A549 treated with AZD9567 at 1 μM for 4 hours (cell line): Measurements from ENCODE around the gene CFAP119. TPM values are rescaled to one million over a fixed set of nuclear protein-coding genes. Genes with fewer than 3 reads are reported as not detected.

Experiments
- total RNA-seq: library from RNA; stranded (reverse); fragments of 200-300 nt; extraction: Qiagen RNA extraction; gene quantifications from 5 replicates; pipeline ENCODE4 v1.2.3, GENCODE V29; 2022; ENCODE audit not compliant: insufficient read depth

Gene CFAP119
- total RNA-seq = 8.6 to 12.1 TPM (median 9.6 TPM) in 5 replicates

GRCh38 chr16:30761928-30762902 is at the start of gene CFAP119, which contains the start of gene RNF40:
TSS of gene CFAP119 (minus strand) at chr16:30762062. CDS start at chr16:30761748, 314 bp downstream.
TSS of gene RNF40 (plus strand) at chr16:30762322. CDS start at chr16:30762546, 224 bp downstream.

GRCh38 chr16:30786936-30787612 is 25.2 kb upstream of the CFAP119 start, which contains the start of gene ZNF629:
TSS of gene ZNF629 (minus strand) at chr16:30787205. CDS start at chr16:30784482, 2,723 bp downstream.

GRCh38 chr16:30747799-30748633 is 13.8 kb downstream of the CFAP119 start, which contains the start of gene PHKG2:
TSS of gene PHKG2 (plus strand) at chr16:30748425. CDS start at chr16:30748821, 396 bp downstream.

Other genes starting within 250 kb of the CFAP119 start
- gene ZNF768, start 235.5 kb downstream of the CFAP119 start, total RNA-seq = 44.5 to 46.8 TPM (median 45.0 TPM) in 5 replicates
- 2.7 to 4.1 TPM (median 3.6 TPM) in 5 replicates for gene ZNF747, start 227.2 kb downstream of the CFAP119 start, total RNA-seq
- 2.6 to 6.4 TPM (median 5.3 TPM) in 5 replicates for gene ZNF764, start 203.7 kb downstream of the CFAP119 start, total RNA-seq
- gene ZNF688, start 190.3 kb downstream of the CFAP119 start, total RNA-seq = 4.0 to 7.2 TPM (median 6.5 TPM) in 5 replicates
- gene ZNF785, start 176.4 kb downstream of the CFAP119 start, total RNA-seq = not detected in 5 replicates
- gene ZNF689, start 151.7 kb downstream of the CFAP119 start, total RNA-seq = 6.6 to 12.3 TPM (median 7.1 TPM) in 5 replicates
- gene PRR14, start 111.1 kb downstream of the CFAP119 start, total RNA-seq = 16.0 to 27.0 TPM (median 24.8 TPM) in 5 replicates
- gene FBRS, start 103.6 kb downstream of the CFAP119 start, total RNA-seq = 24.2 to 42.2 TPM (median 40.4 TPM) in 5 replicates
- gene SRCAP, start 62.9 kb downstream of the CFAP119 start, total RNA-seq = 9.8 to 26.9 TPM (median 22.2 TPM) in 5 replicates
- gene PHKG2, start 13.6 kb downstream of the CFAP119 start, total RNA-seq = 26.2 to 31.0 TPM (median 28.0 TPM) in 5 replicates
- gene RNF40, start 260 bp upstream of the CFAP119 start, total RNA-seq = 66.4 to 85.2 TPM (median 79.5 TPM) in 5 replicates
- 14.8 to 17.4 TPM (median 16.4 TPM) in 5 replicates for gene ZNF629, start 25.1 kb upstream of the CFAP119 start, total RNA-seq
- gene BCL7C, start 132.0 kb upstream of the CFAP119 start, total RNA-seq = 22.9 to 40.5 TPM (median 37.8 TPM) in 5 replicates
- 0.20 to 0.28 TPM (median 0.24 TPM) in 4 of 5 replicates, not detected in the other for gene CTF1, start 134.6 kb upstream of the CFAP119 start, total RNA-seq
- gene FBXL19, start 161.5 kb upstream of the CFAP119 start, total RNA-seq = 14.3 to 18.2 TPM (median 15.7 TPM) in 5 replicates
- gene ORAI3, start 187.0 kb upstream of the CFAP119 start, total RNA-seq = 5.9 to 14.1 TPM (median 13.6 TPM) in 5 replicates
- gene SETD1A, start 195.7 kb upstream of the CFAP119 start, total RNA-seq = 16.6 to 21.1 TPM (median 20.3 TPM) in 5 replicates
- gene HSD3B7, start 223.1 kb upstream of the CFAP119 start, total RNA-seq = 11.6 to 13.5 TPM (median 13.2 TPM) in 5 replicates
- gene STX1B, start 248.6 kb upstream of the CFAP119 start, total RNA-seq = 1.4 to 3.9 TPM (median 1.5 TPM) in 5 replicates